SU-DHL-6 (cell line): ENCODE data around the gene FEM1B.

Source experiments
- CTCF ChIP-seq: fragments of 200-600 bp; sonication (generic); IDR thresholded peaks from one replicate; pipeline ENCODE4 v1.5.1; 2017; ENCODE audit warnings: antibody characterized with exemption, mild to moderate bottlenecking, low read length, moderate library complexity; ENCODE audit not compliant: insufficient read depth, poor library complexity, severe bottlenecking
- EZH2phosphoT487 ChIP-seq: fragments of 200-600 bp; sonication (generic), shearing (Covaris generic); conservative IDR thresholded peaks from 2 replicates; pipeline ENCODE4 v1.6.1; 2018; ENCODE audit warnings: mild to moderate bottlenecking, antibody characterized with exemption, low read length, moderate library complexity, mixed read lengths

DNA sequence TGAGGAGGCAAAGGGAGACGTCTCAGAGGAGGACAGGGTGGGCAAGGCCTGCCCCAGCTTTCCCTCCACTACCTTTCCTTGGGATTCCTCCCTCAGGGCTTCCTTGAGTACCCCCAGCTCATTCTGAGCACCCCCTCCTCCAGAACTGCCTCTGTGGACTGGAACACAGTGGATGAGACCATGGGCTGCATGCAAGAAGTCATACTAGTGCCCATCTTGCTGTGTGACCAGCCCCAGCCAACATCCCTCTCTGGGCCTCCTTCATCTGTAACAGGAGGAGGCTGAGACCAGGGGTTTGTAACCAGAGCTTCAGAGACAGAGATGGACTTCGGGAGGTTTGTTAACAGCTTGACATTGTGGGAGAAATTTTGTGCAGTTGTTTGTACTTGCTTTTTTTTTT is 25.6 kb downstream of the FEM1B start:
- TF ChIP-seq CTCF (no peak), EZH2phosphoT487 (no peak)
